ENCODE measurements around the gene S100A3.
"Not testable (repeated sequence)": the region's sequence is repeated elsewhere in the genome, so short reads cannot be mapped to it uniquely, and the experiment has no call there.

S100A3 gene, protein sequence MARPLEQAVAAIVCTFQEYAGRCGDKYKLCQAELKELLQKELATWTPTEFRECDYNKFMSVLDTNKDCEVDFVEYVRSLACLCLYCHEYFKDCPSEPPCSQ

DNA sequence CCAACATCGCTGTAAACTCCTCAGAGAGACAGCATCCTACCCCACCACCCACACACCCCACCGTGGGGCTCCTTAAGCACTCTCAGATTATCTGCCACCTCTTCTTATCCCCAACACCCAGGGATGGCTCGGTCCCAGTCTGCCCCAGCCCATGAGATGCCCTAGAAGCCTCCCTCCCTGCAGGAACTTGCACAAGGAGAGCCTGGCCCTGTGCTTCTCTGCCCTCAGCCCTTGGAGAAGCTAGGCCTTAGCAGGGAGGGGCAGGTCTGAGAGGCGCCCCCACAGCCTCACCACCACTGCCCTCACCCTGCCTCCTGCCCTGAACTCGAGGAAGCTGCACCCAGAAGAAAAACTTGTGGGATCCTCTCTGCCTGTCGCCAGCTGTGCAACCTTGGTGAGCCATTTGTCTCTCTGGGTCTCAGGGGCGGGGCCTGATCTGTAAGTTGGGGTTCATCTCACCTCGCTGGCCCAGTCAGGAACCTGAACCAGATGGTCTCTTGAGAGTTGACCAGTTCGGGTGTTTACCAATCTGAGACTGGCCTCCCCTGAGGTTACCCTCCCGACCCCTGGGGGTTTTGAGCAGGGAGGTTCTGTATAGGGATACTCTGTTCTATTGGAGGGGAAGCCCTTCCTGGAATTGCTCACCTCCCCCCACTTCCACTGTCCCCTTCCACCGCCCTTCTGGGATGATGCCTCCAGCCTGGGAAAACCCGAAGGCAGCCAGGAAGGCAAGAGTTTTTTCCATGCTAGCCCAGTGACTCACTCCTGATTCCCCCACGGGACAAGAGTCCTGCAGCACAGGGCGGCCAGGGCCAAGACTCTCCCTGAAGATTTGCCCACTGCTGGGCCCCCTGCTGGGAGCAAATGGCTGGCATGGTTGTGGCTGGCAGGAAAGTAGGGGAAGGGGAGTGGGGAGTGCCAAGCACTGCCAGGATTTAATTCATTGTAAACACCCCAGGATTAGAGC lies at the start of gene S100A3:
Gene S100A3 (minus strand): TSS at position 537 of the 967 bp plus-strand sequence. CDS start 773 bp downstream, outside the sequence.
- TF ChIP-seq, protein P1, sequence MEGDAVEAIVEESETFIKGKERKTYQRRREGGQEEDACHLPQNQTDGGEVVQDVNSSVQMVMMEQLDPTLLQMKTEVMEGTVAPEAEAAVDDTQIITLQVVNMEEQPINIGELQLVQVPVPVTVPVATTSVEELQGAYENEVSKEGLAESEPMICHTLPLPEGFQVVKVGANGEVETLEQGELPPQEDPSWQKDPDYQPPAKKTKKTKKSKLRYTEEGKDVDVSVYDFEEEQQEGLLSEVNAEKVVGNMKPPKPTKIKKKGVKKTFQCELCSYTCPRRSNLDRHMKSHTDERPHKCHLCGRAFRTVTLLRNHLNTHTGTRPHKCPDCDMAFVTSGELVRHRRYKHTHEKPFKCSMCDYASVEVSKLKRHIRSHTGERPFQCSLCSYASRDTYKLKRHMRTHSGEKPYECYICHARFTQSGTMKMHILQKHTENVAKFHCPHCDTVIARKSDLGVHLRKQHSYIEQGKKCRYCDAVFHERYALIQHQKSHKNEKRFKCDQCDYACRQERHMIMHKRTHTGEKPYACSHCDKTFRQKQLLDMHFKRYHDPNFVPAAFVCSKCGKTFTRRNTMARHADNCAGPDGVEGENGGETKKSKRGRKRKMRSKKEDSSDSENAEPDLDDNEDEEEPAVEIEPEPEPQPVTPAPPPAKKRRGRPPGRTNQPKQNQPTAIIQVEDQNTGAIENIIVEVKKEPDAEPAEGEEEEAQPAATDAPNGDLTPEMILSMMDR (conservative IDR thresholded peaks at IDR 0.05; ENCODE audit: control insufficient read depth, insufficient read depth, low read depth, low read length), result peak; percentile 16
- no peak within 1 kb of the TSS for H3K4me3 ChIP-seq (ENCODE audit: control insufficient read depth, low read depth, low read length)
- DNase-seq (ENCODE audit: low read depth), result peak; percentile 95

DNA sequence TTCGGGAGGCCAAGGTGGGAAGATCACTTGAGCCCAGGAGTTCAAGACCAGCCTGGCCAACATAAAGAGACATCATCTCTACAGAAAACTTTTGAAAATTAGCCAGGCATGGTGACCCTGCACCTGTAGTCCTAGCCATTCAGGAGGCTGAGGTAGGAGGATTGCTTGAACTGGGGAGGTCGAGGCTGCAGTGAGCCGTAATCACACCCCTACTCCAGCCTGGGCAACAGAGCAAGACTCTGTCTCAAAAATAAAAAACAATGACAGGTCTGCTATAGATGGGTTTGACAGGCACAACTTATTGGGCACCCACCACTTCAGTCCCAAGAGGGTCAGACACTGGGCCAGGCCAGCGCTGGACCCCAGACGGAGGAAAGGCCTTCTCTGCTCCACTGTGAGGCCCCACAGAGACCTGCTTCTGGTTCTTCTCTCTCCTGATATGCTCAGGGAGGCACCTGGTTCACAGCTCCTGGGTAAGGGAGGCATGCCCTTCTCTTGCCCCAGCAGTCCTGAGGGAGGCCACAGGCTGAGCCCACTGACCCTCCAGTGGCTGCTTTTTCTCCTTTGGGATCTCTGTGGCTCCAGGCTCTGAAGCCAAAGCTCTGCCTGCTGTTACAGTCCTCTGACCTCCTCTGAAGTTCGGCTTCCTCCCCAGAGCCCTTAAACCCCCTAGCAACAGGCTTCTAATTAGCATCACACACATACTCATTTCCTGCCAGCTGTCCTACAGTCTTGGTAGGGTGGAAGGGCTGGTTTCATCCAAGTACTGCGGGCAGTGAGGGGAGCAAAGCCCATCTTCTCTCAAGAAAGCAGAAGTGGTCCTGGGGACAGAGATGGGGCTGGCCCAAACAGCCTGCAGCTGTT lies 49.5 kb upstream of the S100A3 start:
- H3K4me3 ChIP-seq (ENCODE audit: control insufficient read depth, low read depth, low read length), result no peak overlapping the region
- TF ChIP-seq, protein P1 (conservative IDR thresholded peaks at IDR 0.05; ENCODE audit: control insufficient read depth, insufficient read depth, low read depth, low read length), result no peak
- DNase-seq (ENCODE audit: low read depth), result peak; percentile 85

DNA sequence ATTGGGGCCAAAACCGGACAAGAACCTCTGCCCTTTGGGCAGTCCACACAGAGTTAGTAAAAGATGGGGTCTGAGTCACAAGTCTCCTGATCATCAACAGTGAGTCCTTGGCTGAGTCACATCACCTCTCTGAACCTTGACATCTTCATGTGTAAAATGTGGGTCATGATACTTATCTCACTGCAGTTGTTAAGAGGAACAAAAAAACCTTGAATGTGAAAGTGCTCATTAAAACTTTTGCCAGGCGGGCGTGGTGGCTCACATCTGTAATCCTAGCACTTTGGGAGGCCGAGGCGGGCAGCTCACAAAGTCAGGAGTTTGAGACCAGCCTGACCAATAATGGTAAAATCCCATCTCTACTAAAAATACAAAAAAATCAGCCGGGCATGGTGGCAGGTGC lies 48.1 kb upstream of the S100A3 start:
- DNase-seq (ENCODE audit: low read depth), result peak; percentile 94
- no peak overlapping the region for H3K4me3 ChIP-seq (ENCODE audit: control insufficient read depth, low read depth, low read length)
- TF ChIP-seq, protein P1 (conservative IDR thresholded peaks at IDR 0.05; ENCODE audit: control insufficient read depth, insufficient read depth, low read depth, low read length), result no peak

DNA sequence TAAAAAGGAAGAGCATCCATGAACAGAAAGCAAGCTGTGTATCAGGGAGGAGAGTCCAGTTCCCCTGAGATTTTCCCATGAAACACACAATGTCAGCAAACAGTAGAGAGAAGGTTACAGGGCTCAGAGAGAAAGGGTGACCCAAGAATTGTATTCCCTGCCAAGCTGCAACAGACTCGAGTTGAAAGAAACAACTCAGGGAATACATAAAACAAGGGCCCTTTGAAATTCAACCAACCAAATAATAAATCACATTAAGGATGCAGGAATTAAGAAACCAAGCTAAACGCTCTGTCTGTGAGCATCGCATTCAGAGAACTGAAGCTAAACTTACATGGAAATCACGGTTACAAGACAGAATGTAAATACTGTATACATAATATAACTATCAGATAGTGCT lies 43.7 kb upstream of the S100A3 start:
- no peak for DNase-seq (ENCODE audit: low read depth)
- H3K4me3 ChIP-seq (ENCODE audit: control insufficient read depth, low read depth, low read length), result no peak overlapping the region
- TF ChIP-seq, protein P1 (conservative IDR thresholded peaks at IDR 0.05; ENCODE audit: control insufficient read depth, insufficient read depth, low read depth, low read length), result no peak

DNA sequence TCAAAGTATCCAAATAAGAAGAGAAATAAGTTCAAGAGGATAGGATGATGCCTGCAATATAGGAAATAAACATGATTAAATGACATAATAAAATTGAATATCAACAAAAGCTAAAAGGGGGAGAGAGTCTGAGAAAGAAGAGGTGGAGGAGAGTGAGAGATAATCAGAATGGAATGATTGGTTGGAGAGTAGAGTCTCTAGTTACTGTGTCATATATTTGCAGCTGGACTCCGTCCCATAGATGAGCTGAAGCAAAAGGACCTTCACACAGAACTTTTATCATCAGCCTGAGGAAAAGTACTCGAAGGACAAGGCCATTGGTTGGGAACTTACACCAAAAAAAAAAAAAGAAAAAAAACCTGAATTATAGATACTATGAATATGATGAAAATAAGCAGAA lies 39.4 kb upstream of the S100A3 start:
- TF ChIP-seq, protein P1 (conservative IDR thresholded peaks at IDR 0.05; ENCODE audit: control insufficient read depth, insufficient read depth, low read depth, low read length), result no peak
- H3K4me3 ChIP-seq (ENCODE audit: control insufficient read depth, low read depth, low read length), result no peak overlapping the region
- DNase-seq (ENCODE audit: low read depth), result no peak

DNA sequence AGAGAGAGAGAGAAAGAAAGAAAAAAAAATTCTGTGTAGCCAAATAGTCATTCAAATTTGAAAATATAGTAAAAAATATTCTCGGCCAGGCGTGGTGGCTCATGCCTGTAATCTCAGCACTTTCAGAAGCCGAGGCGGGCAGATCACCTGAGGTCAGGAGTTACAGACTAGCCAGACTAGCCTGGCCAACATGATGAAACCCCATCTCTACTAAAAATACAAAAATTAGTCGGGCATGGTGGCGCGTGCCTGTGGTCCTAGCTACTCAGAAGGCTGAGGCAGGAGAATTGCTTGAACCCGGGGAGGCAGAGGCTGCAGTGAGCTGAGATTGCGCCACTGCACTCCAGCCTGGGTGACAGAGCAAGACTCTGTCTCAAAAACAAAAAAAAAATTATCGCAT lies 39.0 kb upstream of the S100A3 start:
- not testable (repeated sequence) for DNase-seq (ENCODE audit: low read depth); H3K4me3 ChIP-seq (ENCODE audit: control insufficient read depth, low read depth, low read length)
